ENCODE data around the gene PNPLA5.
"Not testable (repeated sequence)": the region's sequence is repeated elsewhere in the genome, so short reads cannot be mapped to it uniquely, and the experiment has no call there.

Gene PNPLA5

GRCh38 chr22:43881091-43882061 is 10.4 kb downstream of the PNPLA5 start:
- DNase-seq (ENCODE audit: low read depth): no peak

GRCh38 chr22:43880541-43880991 is 11.2 kb downstream of the PNPLA5 start:
- no peak for DNase-seq (ENCODE audit: low read depth)

- no peak for DNase-seq (ENCODE audit: low read depth)
Measured at GRCh38 chr22:43879901-43880540, 11.8 kb downstream of the PNPLA5 start.

DNA sequence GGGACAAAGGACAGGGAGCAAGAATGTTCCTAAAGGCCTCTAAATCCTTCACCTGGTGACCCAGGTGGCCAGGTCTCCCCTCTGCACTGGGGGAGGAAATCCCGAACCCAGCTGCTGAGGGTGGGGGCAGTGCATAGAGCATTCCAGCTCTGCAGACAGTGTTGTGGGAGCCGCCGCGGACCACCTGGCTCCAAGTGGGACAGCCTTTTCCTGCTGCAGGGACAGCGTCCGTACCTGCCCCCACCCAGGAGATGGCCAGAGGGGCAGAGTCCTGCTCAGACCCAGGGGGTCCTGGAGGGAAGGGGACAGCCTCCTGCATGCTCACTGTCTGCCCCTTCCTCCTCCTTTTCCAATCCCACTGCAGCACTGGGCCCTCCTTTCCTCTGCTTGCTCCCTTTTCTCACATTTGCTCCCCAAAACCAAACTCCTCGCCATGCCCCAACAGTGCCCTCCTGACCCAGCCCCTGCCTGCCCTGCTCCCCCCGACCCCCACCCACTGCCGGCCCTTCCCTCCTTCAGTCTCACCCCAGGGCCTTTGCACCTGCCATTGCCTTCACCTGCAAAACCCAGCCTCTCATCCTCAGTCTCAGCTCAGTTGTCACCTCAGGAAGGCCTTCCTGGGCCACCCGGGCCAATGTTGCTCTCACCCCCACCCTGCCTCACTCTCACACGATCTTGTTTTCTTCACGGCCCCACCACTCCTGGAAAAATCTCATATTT is 12.8 kb downstream of the PNPLA5 start:
- DNase-seq (ENCODE audit: low read depth): no peak

- no peak for DNase-seq (ENCODE audit: low read depth)
Measured at GRCh38 chr22:43878079-43878795, 13.6 kb downstream of the PNPLA5 start.

- DNase-seq (ENCODE audit: low read depth): no peak
Measured at GRCh38 chr22:43876866-43877509, 14.8 kb downstream of the PNPLA5 start.

- DNase-seq (ENCODE audit: low read depth): no peak
Measured at GRCh38 chr22:43869799-43870198, 22.0 kb downstream of the PNPLA5 start.

- not testable (repeated sequence) for DNase-seq (ENCODE audit: low read depth)
Measured at GRCh38 chr22:43869001-43869400, 22.8 kb downstream of the PNPLA5 start.

- DNase-seq (ENCODE audit: low read depth): peak; percentile 62
Measured at GRCh38 chr22:43867839-43868635, 23.8 kb downstream of the PNPLA5 start.

DNA sequence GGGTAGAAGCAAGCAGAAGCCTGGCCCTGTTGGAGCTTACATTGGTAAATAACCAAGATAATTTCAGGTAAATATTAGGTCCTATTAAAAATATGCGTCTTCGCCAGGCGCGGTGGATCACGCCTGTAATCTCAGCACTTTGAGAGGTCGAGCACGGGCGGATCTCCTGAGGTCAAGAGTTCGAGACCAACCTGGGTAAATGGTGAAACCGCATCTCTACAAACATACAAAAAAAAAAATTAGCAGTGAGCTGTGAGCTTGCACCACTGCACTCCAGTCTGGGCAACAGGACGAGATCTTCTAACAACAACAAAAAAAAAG is 29.0 kb downstream of the PNPLA5 start:
- no peak for DNase-seq (ENCODE audit: low read depth)

DNA sequence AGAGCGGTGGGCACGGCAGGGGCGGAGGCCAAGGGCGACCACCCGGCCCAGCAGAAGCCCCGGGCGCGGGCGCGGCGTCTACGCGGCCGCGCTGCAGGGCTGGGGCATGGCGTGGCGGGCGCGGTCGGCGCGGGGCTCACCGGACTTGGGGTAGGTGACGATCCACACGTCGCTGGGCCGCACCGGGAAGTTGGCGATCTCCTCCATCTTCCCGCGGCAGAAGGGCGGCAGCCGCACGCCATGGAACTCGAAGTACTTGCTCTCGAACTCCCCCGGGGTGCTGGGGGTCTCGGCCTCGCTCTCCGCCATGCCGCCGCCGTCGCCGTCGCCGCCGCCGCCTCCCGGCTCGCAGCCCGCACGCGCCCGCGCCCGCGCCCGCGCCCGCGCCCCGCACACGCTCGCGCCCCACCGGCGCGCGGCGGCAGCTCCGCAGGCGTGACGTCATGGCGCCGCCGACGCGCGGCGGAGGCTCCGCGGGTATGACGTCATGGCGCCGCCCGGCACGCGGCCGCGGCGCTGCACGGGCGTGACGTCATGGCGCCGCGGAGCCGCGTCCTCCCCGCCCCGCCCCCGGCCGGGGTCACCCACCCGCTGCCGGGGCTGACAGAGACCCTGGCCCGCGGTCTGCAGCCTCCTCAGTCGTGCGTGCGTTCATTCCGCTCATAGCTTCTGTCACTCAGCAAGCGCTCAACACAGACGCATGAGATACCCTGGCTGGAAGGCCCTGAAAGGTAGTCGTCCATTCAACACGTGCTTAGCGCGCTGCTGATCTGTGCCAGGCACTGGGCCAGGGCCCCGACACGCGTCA is 29.5 kb downstream of the PNPLA5 start, which contains the start of gene SULT4A1:
TSS of gene SULT4A1 (minus strand) at position 440 of the 808 bp plus-strand sequence. CDS start at position 309, 131 bp downstream.
- peak; percentile 46 for DNase-seq (ENCODE audit: low read depth)

GRCh38 chr22:43861529-43861928 is 30.3 kb downstream of the PNPLA5 start:
- DNase-seq (ENCODE audit: low read depth): peak; percentile 15

DNA sequence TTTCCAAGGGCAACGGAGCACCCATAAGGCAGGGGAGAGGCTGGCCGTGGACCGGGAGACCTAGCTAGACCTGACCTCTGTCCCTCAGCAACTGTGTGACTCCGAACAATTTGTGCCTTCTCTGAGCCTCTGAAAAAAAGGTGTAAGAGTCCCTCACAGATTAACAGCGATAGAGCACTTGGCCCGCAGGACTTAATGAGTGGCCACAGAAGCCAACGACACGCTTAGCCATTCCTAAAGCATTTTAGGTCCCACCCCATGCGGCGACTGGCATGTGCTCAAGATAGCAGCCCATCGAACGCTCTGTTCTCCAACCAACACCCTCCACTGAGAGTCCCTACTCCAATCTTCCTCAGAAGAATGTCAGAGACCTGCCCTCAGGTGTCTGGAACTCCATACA is 31.0 kb downstream of the PNPLA5 start:
- no peak for DNase-seq (ENCODE audit: low read depth)

DNA sequence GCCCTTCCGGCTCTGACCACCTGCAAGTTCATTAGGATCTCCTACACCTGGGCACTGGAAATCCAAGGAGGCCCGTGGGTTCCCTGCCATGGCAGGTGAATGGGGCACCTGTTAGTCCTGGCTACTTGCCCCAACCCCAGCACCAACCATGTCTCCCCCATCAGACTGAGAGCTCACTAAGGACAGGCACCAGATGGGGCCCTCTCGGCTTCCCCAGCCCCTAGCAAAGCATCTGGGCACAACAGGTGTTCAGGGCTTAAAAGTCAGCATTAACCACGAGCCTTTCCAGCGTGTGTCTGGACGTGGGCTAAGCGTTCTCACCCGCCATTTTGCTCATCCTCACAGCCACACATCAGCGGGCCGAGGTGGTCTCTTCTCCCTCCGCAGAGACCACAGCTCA is 31.7 kb downstream of the PNPLA5 start:
- no peak for DNase-seq (ENCODE audit: low read depth)

DNA sequence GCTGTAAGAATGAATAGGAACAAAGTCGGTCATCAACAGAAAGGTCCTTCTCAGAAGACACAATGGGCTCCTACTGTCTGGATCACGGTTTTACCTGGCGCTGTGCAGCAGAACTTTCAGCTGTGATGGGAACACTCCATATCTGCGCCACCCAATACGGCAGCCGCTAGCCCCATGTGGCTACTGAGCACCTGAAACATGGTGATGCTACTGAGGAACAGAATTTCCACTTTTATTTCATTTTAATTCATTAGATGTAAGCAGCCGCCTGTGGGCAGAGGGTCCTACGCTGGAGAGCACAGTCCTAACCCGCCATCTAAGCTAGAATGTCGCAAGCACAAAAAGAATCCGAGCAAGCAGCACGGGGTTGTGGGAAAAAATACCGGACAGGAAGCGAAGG is 32.2 kb downstream of the PNPLA5 start:
- DNase-seq (ENCODE audit: low read depth): no peak

- no peak for DNase-seq (ENCODE audit: low read depth)
Measured at GRCh38 chr22:43859176-43859575, 32.6 kb downstream of the PNPLA5 start.

GRCh38 chr22:43858156-43858895 is 33.5 kb downstream of the PNPLA5 start:
- no peak for DNase-seq (ENCODE audit: low read depth)

DNA sequence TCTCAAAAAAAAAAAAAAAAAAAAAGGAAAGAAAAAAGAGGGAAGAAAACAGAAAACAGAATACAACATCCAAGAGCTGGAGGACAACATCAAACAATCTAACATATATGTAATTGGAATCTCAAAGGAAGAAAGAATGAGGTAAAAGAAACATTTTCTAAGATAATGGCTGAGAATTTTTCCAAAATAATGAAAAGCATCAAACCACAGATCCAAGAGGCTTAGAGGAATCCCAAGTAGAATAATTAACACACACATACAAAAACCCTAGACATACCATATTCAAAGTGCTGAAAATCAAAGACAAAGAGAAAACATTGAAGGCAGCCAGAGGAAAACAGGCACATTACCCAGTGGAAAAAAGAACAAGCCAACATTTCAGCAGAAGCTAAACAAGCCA is 34.4 kb downstream of the PNPLA5 start:
- no peak for DNase-seq (ENCODE audit: low read depth)

- no peak for DNase-seq (ENCODE audit: low read depth)
Measured at GRCh38 chr22:43855431-43855830, 36.4 kb downstream of the PNPLA5 start.

All from amniotic epithelial cell (primary cell).